HG03066 (cell line): Measurements from ENCODE around the gene SRRM3.
"Not testable (repeated sequence)": the region's sequence is repeated elsewhere in the genome, so short reads cannot be mapped to it uniquely, and the experiment has no call there.

Experiments
- ATAC-seq: cut with Tn5 transposase; IDR thresholded peaks from one replicate; pipeline ENCODE4 v1.9.1; 2021; ENCODE audit warnings: low read depth; ENCODE audit not compliant: unreplicated experiment

SRRM3 gene

DNA sequence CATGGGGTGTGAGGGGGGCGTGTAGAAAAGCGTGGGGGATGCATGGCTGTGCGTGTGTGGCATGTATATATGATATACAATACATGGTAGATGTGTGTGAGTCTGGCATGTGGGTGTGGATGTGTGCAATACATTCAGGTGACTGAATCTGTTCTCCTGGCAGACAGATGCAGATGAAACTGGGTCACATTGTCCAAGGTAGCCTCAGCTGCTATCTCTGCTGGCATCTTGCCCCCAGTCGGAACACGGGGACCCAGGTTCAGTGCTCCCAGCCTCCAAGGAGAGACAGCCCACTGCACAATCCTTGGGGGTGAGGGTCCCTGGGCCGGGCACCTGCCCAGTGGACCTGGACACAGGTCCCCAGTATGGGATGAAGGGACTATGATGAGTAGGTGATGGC, 12.4 kb upstream of the SRRM3 start:
- ATAC-seq, result no peak

DNA sequence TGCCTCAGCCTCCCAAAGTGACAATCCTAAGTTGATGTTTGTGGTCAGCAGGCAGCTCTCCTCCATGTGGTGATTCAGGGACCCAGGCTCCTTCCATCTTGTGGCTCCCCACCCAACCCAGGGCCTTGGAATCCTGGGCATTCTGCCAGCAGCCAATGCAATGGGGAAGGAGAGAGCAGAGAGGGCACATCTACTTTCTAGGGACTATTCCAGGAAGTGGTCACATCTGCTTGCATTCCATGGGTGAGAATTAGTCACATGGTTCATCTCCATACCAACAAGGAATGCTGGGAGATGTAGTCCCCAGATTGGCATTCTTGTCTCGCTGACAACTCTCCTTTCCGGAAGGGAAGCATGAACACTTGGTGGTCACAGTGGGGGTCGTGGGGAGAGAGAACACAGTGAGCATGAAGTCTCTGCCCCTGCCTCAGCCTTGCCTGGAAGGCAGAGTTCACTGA, 9.9 kb upstream of the SRRM3 start:
- no peak for ATAC-seq

DNA sequence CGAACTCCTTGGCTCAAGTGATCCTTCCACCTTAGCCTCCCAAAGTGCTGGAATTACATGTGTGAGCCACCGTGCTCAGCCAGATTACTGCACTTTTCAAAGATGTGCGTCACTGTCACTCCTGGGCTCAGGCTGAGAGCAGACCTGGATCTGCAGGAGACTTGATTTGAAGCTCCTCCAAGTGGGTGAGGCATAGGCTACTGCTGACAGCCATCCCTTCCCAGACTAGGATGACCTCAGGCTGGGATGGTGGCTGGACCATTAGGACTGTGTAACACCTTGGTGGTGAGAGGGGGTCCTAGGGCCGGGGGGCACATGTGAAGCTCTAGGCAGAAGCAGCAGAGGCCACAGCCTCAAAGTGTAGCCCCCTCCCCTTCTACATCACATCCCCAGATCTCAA, 8.2 kb upstream of the SRRM3 start:
- ATAC-seq, result no peak

DNA sequence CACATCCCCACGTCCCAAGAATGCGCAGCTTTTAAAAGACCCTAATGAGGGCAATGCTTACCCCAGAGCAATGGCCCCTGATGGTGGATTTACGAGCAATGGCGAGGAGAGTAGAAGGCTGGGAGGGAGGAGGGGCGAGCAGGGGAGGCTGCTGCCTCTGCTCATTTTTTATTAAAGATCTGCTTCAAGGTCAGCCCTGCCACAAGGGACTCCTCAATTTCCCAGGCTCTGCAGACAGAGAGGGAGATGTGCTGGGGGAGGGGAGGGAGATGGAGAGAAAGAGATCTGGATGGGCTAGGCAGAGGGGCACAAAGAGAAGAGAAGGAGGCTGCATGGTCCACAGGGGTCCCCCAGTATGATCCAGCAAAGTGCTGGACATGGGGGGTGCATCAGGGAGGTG, 7.8 kb upstream of the SRRM3 start:
- ATAC-seq, result no peak

DNA sequence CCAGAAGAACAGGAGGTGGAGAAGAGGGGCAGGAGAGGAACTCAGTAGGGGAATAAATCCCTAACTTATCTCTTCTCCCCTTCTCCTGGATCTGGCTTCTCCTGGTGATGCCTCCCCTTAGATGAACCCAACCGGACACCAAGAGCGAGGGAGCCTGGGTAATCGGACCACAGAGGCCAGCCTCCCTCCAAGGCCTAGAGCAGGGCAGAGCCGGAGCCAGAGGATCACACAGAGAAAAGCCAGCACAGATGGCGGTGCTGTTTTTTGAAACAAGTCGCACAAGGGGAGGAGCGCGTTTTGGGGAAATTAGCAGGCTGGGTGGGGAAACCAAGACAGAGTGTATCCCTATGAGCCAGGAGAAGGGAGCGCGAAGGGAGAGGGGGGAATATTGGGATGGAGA, 4.9 kb upstream of the SRRM3 start:
- no peak for ATAC-seq

DNA sequence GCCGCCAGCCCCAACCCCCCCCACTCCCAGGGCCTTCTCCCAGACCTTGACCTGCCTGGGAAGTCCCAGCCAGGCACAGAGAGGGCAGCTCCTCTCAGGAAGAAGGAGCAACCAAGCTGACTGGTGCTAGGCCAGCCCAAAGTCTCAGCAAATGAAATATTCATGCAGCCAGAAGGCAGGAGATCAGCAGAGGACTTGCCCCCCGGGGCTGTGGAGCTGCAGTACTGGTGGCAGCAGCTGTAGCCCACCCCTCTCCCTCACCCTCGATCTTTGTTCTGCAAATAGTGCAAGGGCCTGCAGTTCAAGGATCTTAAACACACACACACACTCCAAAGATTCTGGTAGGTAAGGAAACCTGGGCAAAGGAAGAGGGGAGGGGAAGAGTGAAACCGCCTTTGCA, 3.5 kb upstream of the SRRM3 start:
- ATAC-seq, result no peak

DNA sequence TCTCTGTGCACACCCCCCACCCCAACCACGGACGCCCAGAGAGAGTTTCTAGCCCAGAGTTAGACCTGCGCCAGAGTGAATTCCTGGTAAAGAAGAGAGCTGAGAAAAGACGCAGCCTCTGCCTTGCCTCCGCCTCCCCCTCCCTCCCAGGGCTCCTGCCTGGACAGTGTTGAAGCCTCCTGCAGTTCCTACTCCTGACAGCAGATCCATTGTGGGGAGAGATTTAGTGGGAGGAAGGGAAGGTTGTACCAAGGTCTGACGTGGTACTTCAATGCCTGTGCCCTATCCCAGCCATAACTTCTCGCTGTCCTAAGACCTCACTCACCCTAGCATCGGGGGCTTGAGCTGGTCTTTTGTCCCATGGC, 952 bp downstream of the SRRM3 start:
- no peak for ATAC-seq

DNA sequence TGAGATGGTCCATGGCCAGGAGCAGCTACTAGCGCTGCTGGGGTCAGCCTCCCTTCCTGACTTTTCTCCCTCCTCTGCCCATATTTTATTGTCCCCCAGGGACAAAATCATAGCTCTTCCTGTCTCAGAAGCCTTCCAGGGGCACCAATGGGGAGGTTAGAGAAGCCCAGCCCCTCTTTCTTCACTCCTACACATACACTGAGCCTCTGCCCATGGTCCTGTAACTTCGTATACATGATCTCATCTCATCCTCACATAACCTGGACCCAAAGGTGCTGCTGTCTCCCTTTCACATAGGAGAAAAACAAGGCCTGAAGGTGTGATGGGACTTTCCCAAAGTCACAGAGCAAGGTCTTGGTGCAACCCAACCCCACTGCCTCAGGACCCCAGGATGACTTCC, 2.5 kb downstream of the SRRM3 start:
- ATAC-seq, result no peak

DNA sequence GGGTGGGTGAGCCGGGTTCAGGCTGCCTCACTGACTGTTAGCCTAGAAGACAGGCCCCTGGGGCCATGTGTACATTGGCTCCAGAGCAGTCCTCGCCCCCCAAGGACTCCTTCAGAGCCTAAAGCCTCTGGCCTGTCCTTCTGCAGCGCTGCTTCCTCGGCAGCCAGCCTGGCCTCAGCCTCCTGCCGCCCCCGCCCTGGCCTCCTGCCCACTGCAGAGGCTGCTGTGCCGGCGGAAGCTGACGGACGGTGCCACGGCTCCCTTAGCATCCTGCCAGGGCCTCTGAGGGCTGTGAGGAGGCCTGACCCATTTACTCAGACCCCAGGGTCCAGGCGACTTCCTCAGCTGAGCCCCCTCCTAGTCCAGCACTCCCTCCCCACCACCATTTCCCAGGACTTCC, 4.9 kb downstream of the SRRM3 start:
- ATAC-seq, result no peak

DNA sequence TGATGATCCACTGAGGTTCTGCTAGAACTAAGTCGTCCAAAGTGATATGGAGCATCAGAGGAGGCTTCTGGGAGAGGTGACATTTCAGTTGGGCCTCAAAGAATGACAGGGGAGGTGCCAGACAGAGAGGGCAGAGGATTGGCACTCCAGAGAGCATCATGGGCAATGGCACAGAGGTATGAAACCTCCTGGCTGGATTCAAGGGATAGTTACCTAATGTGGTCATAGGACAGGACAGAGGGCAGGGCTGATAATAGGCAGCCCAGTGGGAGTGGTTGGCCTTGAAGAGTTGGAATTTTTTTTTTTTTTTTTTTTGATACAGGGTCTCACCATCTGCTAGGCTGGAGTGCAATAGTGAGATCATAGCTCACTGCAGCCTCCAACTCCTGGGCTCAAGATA, 7.6 kb downstream of the SRRM3 start:
- ATAC-seq, result no peak

DNA sequence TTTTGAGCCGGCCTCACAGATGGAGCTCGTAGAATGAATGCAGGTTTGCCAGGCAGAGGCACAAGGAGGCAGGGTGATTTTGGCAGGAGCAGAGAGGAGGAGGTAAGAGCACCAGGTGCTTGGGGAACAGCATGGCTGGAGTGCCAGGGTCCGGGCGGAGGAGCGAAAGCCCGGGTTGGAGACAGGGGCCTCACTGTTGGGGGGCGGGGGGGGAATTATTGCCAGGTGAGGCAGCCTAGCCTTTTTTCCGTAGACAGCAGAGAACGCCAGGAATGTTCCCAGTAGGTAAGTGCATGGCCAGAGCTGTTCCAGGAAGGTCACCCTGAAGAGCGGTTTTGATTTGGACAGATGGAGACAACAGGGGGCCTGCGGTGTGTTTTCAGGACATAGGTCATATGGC, 9.5 kb downstream of the SRRM3 start:
- ATAC-seq, result no peak

DNA sequence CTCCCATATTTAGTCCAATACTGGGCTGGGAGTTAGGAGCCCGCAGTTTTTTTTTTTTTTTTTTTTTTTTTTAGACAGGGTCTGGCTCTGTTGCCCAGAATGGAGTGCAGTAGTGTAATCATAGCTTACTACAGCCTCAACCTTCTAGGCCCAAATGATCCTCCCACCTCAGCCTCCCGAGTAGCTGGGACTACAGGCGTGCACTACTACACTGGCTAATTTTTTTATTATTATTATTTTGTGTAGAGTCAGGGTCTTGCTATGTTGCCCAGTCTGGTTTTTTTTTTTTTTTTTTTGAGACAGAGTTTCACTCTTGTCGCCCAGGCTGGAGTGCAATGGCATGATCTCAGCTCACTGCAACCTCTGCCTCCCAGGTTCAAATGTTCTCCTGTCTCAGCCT, 13.7 kb downstream of the SRRM3 start:
- not testable (repeated sequence) for ATAC-seq

DNA sequence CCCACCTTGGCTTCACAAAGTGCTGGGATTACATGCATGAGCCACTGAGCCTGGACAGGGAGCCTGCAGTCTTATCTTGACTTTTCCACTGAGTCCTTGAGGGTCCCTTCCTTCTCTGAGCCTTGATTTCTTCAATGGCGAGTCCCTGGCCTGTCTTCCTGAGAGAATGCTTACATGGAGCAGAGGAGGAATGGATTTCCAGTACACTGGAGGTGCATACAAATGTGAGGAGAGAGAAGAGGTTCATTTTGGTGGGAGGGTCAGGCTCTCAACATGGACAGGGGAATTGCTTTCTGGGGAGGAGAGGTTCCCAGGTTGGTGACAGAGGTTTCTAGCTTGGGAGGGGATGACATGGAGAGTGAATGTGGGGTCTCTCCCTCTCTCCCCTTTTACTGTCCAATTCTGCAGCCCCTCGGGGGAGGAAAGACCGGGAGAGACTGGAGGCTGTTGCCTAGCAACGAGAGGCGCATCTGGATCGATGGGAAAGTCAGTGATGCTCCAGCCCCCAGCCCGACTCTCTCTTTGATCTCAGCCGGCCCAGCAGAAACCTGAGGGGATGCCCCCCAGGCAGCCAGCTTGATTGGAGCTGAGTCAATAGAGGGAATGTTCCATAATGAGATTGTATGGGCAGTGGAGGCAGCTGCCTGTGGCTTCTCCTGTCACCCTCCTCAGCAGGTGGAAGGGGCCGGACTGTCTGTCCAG, 14.8 kb downstream of the SRRM3 start:
- no peak for ATAC-seq

DNA sequence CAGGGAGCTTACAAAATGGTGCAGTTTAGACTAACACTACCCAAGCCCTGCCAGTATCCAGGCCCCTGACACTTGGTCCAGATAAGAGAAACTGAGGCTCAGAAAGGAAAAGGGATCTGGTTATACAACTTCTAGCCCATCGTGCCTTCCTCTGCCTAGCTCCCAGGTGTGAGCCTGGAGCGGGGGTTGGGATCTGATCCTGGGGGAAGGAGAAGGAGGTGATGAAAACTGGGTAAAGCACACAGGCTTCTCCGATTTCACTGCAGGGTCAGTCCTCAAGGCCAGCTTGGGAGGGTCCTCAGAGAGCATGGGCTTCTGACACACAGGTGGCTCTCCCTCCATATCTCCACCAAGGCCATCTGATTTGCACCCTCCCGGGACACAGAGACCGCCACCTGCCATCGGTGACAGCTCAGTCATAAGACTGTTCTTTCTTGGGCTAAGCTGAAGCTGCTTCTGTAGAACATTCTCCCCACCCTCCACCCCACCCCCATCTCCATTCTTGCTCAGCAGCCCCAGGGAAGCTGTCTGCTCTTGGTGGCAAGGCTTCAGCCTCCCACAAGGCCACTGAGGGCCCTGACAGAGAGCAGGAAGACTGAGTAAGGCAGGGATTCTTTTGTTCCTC, 16.4 kb downstream of the SRRM3 start:
- no peak for ATAC-seq

DNA sequence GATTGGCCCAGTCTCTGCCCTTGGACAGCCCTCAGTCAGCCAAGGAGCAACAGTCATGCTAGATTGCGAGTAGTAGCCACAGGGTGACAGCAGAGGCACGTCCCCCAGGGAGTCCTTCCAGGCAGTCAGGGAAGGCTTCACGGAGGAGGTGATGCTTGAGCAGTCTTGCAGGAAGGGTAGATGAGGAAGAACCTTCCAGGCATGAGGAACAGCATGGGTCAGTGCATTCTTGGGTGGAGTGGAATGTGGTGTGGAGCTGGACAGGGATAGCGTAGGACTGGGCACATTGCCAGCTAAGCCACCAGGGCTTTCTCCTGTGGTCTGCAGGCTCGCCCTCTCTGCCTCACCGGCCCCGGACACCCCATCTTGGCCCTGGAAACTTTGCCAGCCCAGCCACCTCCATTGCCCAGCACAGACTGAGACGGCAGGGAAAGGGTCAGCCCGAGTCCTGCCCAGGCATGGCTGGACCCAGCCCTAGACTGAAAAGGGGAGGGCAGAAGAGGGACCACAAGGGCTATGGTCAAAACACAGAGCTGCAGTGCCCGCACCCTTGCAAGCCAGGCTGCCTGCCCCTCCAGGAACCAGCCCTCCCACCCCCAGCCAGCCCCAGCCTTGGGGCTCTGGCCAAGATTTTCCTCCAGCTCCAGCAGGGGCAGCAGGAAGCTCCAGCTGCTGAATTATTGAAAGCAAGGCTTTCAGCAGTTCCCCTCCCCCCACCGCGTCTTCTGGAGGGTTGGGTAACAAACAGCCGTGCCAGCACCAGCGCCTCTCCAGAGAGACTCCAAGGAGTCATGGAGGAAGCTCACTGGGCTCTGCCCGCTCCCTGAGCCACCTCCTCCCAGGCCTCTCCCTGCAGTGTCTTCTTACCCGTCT, 18.7 kb downstream of the SRRM3 start:
- ATAC-seq, result no peak

DNA sequence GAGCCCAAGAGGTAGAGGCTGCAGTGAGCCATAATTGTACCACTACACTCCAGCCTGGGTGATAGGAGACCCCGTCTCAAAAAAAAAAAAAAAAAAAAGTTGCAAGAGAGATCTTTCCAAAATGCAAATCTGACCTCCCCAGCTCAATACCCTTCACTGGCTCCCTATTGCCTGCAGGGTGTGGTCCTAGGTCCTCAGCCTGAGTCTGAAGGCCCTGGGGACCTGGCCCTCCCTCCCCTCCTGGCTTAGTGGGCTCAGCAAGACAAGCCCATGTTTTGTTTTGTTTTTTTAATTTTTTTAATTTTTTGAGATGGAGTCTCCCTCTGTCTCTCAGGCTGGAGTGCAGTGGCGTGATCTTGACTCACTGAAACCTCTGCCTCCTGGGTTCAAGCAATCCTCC, 20.6 kb downstream of the SRRM3 start:
- ATAC-seq, result no peak

DNA sequence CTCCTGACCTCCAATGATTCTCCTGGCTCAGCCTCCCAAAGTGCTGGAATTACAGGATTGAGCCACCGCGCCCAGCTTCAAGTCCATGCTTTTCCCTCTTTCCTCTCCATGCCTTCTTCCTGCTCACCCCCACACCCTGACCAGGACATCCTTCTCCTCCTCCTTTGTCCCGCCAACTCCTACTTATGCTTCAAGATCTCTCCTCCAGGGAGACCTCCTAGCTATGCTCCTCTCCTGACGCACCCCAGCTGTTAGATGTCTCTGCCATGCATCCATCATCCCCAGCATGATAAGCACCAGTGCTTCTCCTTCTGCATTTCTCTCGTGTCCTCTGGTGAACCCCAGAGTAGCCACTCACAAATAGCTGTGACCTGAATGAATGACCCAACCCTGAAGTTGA, 21.1 kb downstream of the SRRM3 start:
- no peak for ATAC-seq

DNA sequence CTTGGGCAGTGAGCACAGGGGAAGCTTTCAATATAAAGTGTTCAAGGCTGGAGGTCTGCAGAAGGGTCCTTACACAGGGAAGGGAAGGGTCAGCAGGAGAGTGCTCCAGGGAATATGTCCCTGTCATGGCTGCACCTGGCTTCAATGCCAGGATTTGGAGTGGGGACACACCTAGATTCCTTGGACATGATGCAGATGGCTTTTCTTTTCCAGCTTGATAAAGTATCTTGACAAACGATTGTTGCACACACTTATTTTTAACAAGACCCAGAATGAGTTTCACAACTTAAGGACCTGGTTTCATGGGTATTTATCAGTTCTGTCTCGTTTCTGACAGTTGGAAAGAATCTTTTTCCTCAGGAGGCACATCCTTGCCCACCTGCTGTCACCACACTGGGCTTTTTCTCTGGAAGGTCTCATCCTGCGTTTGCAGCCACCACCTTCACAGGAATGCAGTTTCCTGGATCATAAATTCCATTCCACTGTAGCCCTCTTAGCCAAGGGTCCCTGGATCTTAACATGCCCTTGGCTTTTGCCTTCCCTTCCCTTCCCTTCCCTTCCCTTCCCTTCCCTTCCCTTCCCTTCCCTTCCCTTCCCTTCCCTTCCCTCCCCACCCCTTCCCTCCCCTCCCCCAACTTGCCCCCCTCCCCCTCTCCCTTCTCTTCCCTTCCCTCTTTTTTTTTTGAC, 21.7 kb downstream of the SRRM3 start:
- ATAC-seq, result no peak

DNA sequence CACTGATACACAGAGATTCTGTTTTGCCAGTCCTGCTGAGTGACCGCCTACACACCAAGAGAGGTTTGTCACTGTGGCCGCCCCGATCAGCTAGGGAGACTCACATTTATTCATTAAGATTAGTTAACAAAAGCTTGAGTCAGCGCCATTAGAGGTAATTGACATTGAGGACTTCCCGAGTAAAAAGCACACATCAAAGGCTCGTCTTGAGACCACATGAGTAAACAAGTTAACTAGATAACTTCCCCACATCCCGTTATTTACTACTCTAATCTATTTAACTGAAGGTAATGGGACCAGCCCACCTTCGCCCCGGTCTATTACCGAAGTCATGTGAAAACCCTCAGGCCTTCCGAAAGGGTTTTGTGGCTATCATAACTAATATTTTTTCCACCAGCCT, 23.0 kb downstream of the SRRM3 start:
- ATAC-seq, result no peak

DNA sequence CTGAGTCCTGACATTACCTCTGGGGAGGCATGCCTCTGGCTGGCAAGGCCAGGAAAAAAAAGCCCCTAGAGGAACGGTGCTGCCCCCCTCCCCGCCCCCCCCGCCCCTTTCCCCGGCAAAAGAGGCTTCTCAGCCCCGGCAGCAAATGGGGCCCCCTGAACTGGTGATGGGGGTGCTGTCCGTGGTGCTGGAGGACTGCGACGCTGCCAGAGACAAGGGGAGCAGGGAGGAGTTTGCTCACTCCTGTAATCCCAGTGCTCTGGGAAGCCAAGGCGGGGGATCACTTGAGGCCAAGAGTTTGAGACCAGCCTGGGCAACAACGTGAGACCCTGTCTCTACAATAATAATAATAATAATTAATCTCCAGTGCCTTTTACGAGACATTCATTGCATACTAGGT, 23.7 kb downstream of the SRRM3 start:
- ATAC-seq, result no peak

DNA sequence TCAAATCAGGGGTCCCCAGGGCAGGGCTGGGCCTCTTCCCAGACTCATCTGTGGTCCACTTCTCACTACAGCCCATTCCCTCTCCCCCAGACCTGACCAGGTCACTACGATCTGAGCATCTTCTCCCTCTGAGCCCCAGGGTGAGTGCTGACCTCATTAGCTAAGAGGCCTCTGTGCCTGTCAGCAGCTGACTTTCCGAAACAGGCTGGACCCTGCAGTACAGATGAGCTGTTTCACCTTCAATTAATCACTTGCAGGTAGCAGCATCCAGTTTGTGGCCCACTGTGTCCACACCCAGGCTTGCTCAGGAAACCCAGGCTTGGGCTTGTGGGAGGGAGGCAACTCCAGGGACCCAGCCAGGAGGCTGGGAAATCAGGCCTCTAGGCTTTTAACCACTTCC, 24.3 kb downstream of the SRRM3 start:
- no peak for ATAC-seq
